ENCODE data around the gene ME3. TPM values are rescaled to one million over a fixed set of nuclear protein-coding genes. Genes with fewer than 3 reads are reported as not detected.

ME3 gene
- total RNA-seq, 2 donors from 2014 or later: 62.4 to 62.5 TPM

GRCh38 chr11:86514453-86514852, 158.0 kb downstream of the ME3 start:
- TF ChIP-seq CTCF (IDR thresholded peaks at IDR 0.05): no peak
- Histone ChIP-seq H3K27me3 (replicated peaks; ENCODE audit: insufficient read depth) (no peaks in the 10 kb centered on the region), H3K4me1 (ENCODE audit: control insufficient read depth in 1 of 2, low read depth in 2 of 2) (peaks cover 12 to 42% of the 10 kb centered on the region in 2 donors), H3K27ac (no peak overlapping the region), H3K4me3 (no peak overlapping the region), H3K36me3 (no peaks in the 10 kb centered on the region), H3K9me3 (no peaks in the 10 kb centered on the region)
- DNase-seq (ENCODE audit: low spot score) (no peak), ATAC-seq (ENCODE audit: insufficient number of reproducible peaks, low FRiP score, low read depth) (no peak)

- DNase-seq (ENCODE audit: low spot score): no peak
- no peak for TF ChIP-seq CTCF (IDR thresholded peaks at IDR 0.05)
- Histone ChIP-seq H3K4me1 (ENCODE audit: control insufficient read depth in 1 of 2, low read depth in 2 of 2) (peaks cover 9 to 36% of the 10 kb centered on the region in 2 donors), H3K4me3 (no peak overlapping the region), H3K27me3 (replicated peaks; ENCODE audit: insufficient read depth) (no peaks in the 10 kb centered on the region), H3K36me3 (no peaks in the 10 kb centered on the region), H3K27ac (no peak overlapping the region), H3K9me3 (no peaks in the 10 kb centered on the region)
- ATAC-seq (ENCODE audit: insufficient number of reproducible peaks, low FRiP score, low read depth): no peak
Observed at GRCh38 chr11:86513746-86514373, 158.6 kb downstream of the ME3 start.

- no peaks in the 10 kb centered on the region for H3K27me3 ChIP-seq (replicated peaks; ENCODE audit: insufficient read depth)
- no peak for TF ChIP-seq CTCF (IDR thresholded peaks at IDR 0.05)
- no peak overlapping the region for H3K4me3 ChIP-seq
- peaks cover 4 to 31% of the 10 kb centered on the region in 2 donors for H3K4me1 ChIP-seq (ENCODE audit: control insufficient read depth in 1 of 2, low read depth in 2 of 2)
- ATAC-seq (ENCODE audit: insufficient number of reproducible peaks, low FRiP score, low read depth) (no peak), DNase-seq (ENCODE audit: low spot score) (no peak)
- no peaks in the 10 kb centered on the region for H3K9me3 ChIP-seq
- H3K36me3 ChIP-seq: no peaks in the 10 kb centered on the region
- H3K27ac ChIP-seq: no peak overlapping the region
Observed at GRCh38 chr11:86513138-86513537, 159.3 kb downstream of the ME3 start.

- Histone ChIP-seq H3K4me3 (no peak overlapping the region), H3K9me3 (no peaks in the 10 kb centered on the region), H3K27me3 (replicated peaks; ENCODE audit: insufficient read depth) (no peaks in the 10 kb centered on the region), H3K36me3 (no peaks in the 10 kb centered on the region), H3K4me1 (ENCODE audit: control insufficient read depth in 1 of 2, low read depth in 2 of 2) (peaks cover 4 to 29% of the 10 kb centered on the region in 2 donors), H3K27ac (no peak overlapping the region)
- DNase-seq (ENCODE audit: low spot score) (no peak), ATAC-seq (ENCODE audit: insufficient number of reproducible peaks, low FRiP score, low read depth) (no peak)
- TF ChIP-seq CTCF (IDR thresholded peaks at IDR 0.05): no peak
Observed at GRCh38 chr11:86511086-86511551, 161.3 kb downstream of the ME3 start.

- Histone ChIP-seq H3K27me3 (replicated peaks; ENCODE audit: insufficient read depth) (no peaks in the 10 kb centered on the region), H3K4me3 (no peak overlapping the region), H3K27ac (no peak overlapping the region), H3K9me3 (no peaks in the 10 kb centered on the region), H3K4me1 (ENCODE audit: control insufficient read depth in 1 of 2, low read depth in 2 of 2) (peaks cover 4 to 25% of the 10 kb centered on the region in 2 donors), H3K36me3 (no peaks in the 10 kb centered on the region)
- ATAC-seq (ENCODE audit: insufficient number of reproducible peaks, low FRiP score, low read depth) (no peak), DNase-seq (ENCODE audit: low spot score) (no peak)
- TF ChIP-seq CTCF (IDR thresholded peaks at IDR 0.05): no peak
Observed at GRCh38 chr11:86510674-86511073, 161.7 kb downstream of the ME3 start.

Measured in thoracic aorta (tissue), 2 donors.